Nephron (organoid): ENCODE data around the gene ASMTL.

Experiments
- H3K27ac Mint-ChIP-seq, 3 experiments: 2 replicates each; pipeline ENCODE4 v1.8.0; 2020; ENCODE audit warnings: mixed read lengths in 3 of 3, mild to moderate bottlenecking in 2 of 3, moderate library complexity in 1 of 3
- H3K27me3 Mint-ChIP-seq: 2 replicates; pipeline ENCODE4 v1.8.0; 2021; ENCODE audit warnings: low read depth, mild to moderate bottlenecking, moderate library complexity, mixed read lengths
- H3K36me3 Mint-ChIP-seq: 2 replicates; pipeline ENCODE4 v1.8.0; 2020; ENCODE audit warnings: low read depth, mixed read lengths
- H3K4me1 Mint-ChIP-seq: 2 replicates; pipeline ENCODE4 v1.8.0; 2020; ENCODE audit warnings: mixed read lengths
- H3K4me3 Mint-ChIP-seq, 3 experiments: 2 replicates each; pipeline ENCODE4 v1.8.0; 2020; ENCODE audit warnings: mild to moderate bottlenecking in 3 of 3, mixed read lengths in 3 of 3, moderate library complexity in 2 of 3
- H3K9me3 Mint-ChIP-seq: 2 replicates; pipeline ENCODE4 v1.8.0; 2020; ENCODE audit warnings: mixed read lengths
- CTCF ChIP-seq, 3 experiments: fragments of 200-600 bp; sonication (generic); IDR thresholded peaks; one replicate each; pipeline ENCODE4 v1.5.0; 2021; ENCODE audit warnings: antibody characterized with exemption in 3 of 3; ENCODE audit not compliant: unreplicated experiment in 3 of 3

Gene ASMTL

GRCh38 chrX:1358793-1359476 is 93.8 kb downstream of the ASMTL start:
- Mint-ChIP-seq H3K9me3 (no peaks in the 10 kb centered on the region), H3K4me3 (no peak overlapping the region), H3K27ac (no peak overlapping the region), H3K36me3 (peaks cover 45% of the 10 kb centered on the region), H3K4me1 (no peaks in the 10 kb centered on the region), H3K27me3 (no peaks in the 10 kb centered on the region)
- no peak for TF ChIP-seq CTCF (IDR thresholded peaks at IDR 0.05; ENCODE audit: unreplicated experiment in 3 of 3)

GRCh38 chrX:1357993-1358392 is 94.7 kb downstream of the ASMTL start:
- no peaks in the 10 kb centered on the region for H3K9me3 Mint-ChIP-seq
- H3K4me1 Mint-ChIP-seq = no peaks in the 10 kb centered on the region
- H3K36me3 Mint-ChIP-seq = peaks cover 45% of the 10 kb centered on the region
- no peaks in the 10 kb centered on the region for H3K27me3 Mint-ChIP-seq
- H3K27ac Mint-ChIP-seq = no peak overlapping the region
- no peak overlapping the region for H3K4me3 Mint-ChIP-seq
- no peak for TF ChIP-seq CTCF (IDR thresholded peaks at IDR 0.05; ENCODE audit: unreplicated experiment in 3 of 3)

GRCh38 chrX:1355131-1356046 is 97.3 kb downstream of the ASMTL start:
- H3K27me3 Mint-ChIP-seq = no peaks in the 10 kb centered on the region
- H3K4me3 Mint-ChIP-seq = no peak overlapping the region
- peak overlapping the region in 2 of 3 experiments; percentile 25 to 62 for H3K27ac Mint-ChIP-seq
- no peaks in the 10 kb centered on the region for H3K9me3 Mint-ChIP-seq
- H3K36me3 Mint-ChIP-seq = peaks cover 29% of the 10 kb centered on the region
- TF ChIP-seq CTCF (IDR thresholded peaks at IDR 0.05; ENCODE audit: unreplicated experiment in 3 of 3) = no peak
- H3K4me1 Mint-ChIP-seq = no peaks in the 10 kb centered on the region

- no peak overlapping the region for H3K4me3 Mint-ChIP-seq
- no peaks in the 10 kb centered on the region for H3K27me3 Mint-ChIP-seq
- no peak overlapping the region for H3K27ac Mint-ChIP-seq
- H3K36me3 Mint-ChIP-seq = peaks cover 19% of the 10 kb centered on the region
- TF ChIP-seq CTCF (IDR thresholded peaks at IDR 0.05; ENCODE audit: unreplicated experiment in 3 of 3) = no peak
- H3K9me3 Mint-ChIP-seq = no peaks in the 10 kb centered on the region
- no peaks in the 10 kb centered on the region for H3K4me1 Mint-ChIP-seq
Measured at GRCh38 chrX:1354036-1355019, 98.4 kb downstream of the ASMTL start.
